Measurements from ENCODE around the gene KRTAP6-2. TPM values are rescaled to one million over a fixed set of nuclear protein-coding genes. Genes with fewer than 3 reads are reported as not detected.

Gene KRTAP6-2
- total and polyA plus RNA-seq, 2 of the 13 experiments (the other 11 are each of a cell fraction or from before 2014, with no cell fraction given), result not detected

DNA sequence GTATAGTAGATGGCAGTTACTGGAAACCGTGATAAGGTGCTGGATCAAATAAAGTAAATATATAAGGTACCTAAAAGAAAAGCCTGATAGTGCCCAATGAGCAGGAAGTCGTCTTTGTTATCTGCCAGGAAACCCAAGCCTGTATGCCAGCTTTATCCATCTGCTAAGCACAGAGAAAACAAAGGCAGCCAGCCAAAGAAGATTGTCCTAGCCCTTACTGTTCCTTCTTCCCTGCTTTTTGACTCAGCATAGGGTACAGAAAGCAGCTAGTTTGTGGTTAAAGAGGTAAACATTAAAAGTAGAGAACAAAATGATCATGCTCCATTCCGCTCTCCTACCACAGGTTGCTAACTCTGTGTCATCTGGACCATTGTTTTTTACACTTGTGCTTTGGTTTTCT is 18.6 kb downstream of the KRTAP6-2 start:
- H4K20me1 ChIP-seq (ENCODE audit: insufficient read depth, low read length), result no peaks in the 10 kb centered on the region
- no peaks in the 10 kb centered on the region for H3K36me3 ChIP-seq (replicated peaks in 1 of 2; ENCODE audit: control insufficient read depth in 1 of 2, insufficient read depth in 2 of 2, low read length in 2 of 2)
- no peak for FAIRE-seq
- 17% methylated on average over 3 of the region's 3 CpGs for whole genome bisulfite sequencing (ENCODE audit: low lambda C conversion rate)
- POLR2A ChIA-PET, result no interaction called here
- no peak overlapping the region for H3K4me2 ChIP-seq (ENCODE audit: low read depth, low read length)
- DNase-seq (ENCODE audit: low spot score), result no peak
- H3K4me1 ChIP-seq (ENCODE audit: insufficient read depth, low read length), result no peaks in the 10 kb centered on the region
- no peaks in the 10 kb centered on the region for H3K27me3 ChIP-seq (ENCODE audit: control insufficient read depth in 1 of 2, insufficient read depth in 2 of 2, low read length in 2 of 2)
- ATAC-seq, result no peak
- TF ChIP-seq HNRNPK (IDR thresholded peaks at IDR 0.05; ENCODE audit: low read depth, low read length, poor library complexity, severe bottlenecking) (no peak), EHMT2 (IDR thresholded peaks at IDR 0.05; ENCODE audit: borderline replicate concordance, low read depth, low read length) (no peak), FLYWCH1 (CRISPR knock-in tag; IDR thresholded peaks at IDR 0.05) (no peak), ZNF138 (CRISPR knock-in tag; IDR thresholded peaks at IDR 0.05; ENCODE audit: low read depth) (no peak), WIZ (CRISPR knock-in tag; IDR thresholded peaks at IDR 0.05) (no peak), ZNF367 (CRISPR knock-in tag; IDR thresholded peaks at IDR 0.05; ENCODE audit: borderline replicate concordance) (no peak), SMC3 (IDR thresholded peaks at IDR 0.05; ENCODE audit: low read length) (no peak)
- TF ChIP-seq, protein P1, sequence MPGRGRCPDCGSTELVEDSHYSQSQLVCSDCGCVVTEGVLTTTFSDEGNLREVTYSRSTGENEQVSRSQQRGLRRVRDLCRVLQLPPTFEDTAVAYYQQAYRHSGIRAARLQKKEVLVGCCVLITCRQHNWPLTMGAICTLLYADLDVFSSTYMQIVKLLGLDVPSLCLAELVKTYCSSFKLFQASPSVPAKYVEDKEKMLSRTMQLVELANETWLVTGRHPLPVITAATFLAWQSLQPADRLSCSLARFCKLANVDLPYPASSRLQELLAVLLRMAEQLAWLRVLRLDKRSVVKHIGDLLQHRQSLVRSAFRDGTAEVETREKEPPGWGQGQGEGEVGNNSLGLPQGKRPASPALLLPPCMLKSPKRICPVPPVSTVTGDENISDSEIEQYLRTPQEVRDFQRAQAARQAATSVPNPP (CRISPR knock-in tag; IDR thresholded peaks at IDR 0.05), result no peak
- TF ChIP-seq, protein P2, sequence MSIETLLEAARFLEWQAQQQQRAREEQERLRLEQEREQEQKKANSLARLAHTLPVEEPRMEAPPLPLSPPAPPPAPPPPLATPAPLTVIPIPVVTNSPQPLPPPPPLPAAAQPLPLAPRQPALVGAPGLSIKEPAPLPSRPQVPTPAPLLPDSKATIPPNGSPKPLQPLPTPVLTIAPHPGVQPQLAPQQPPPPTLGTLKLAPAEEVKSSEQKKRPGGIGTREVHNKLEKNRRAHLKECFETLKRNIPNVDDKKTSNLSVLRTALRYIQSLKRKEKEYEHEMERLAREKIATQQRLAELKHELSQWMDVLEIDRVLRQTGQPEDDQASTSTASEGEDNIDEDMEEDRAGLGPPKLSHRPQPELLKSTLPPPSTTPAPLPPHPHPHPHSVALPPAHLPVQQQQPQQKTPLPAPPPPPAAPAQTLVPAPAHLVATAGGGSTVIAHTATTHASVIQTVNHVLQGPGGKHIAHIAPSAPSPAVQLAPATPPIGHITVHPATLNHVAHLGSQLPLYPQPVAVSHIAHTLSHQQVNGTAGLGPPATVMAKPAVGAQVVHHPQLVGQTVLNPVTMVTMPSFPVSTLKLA (IDR thresholded peaks at IDR 0.05), result no peak
- in situ Hi-C loops (cut with HindIII; ENCODE audit: extremely low pct_ligation_motif_present, low pct_unique_long_range_greater_than_20kb), result no loop called here
- intact Hi-C loops (cut with micrococcal nuclease; ENCODE audit: unreplicated experiment), result no loop called here
- H3K9ac ChIP-seq (ENCODE audit: insufficient read depth, low read depth, low read length), result no peak overlapping the region
- CTCF ChIA-PET (ENCODE audit: low intra/inter-chr PET ratio, low total read pairs), result no interaction called here
- BruUV-seq (replicated peaks), result no TSS peak
- H3K27ac ChIP-seq (ENCODE audit: extremely low read length, insufficient read depth, low read length), result no peak overlapping the region
- H3K79me2 ChIP-seq (ENCODE audit: insufficient read depth, low read length), result no peaks in the 10 kb centered on the region
- H3K9me3 ChIP-seq (ENCODE audit: low read length), result peaks cover 86% of the 10 kb centered on the region
- no peak overlapping the region for H2AFZ ChIP-seq (ENCODE audit: low read length)
- no peak overlapping the region for H3K4me3 ChIP-seq (replicated peaks in 1 of 3; ENCODE audit: insufficient read depth in 1 of 3, low read depth in 2 of 3, low read length in 3 of 3)

Data from HepG2 (cell line).